Fibroblast of the aortic adventitia (primary cell): ENCODE data around the gene AUTS2. TPM values are rescaled to one million over a fixed set of nuclear protein-coding genes. Genes with fewer than 3 reads are reported as not detected.

Experiments used
- DNase-seq: peaks from one replicate; pipeline ENCODE4 v3.0.0-alpha.2; 2010; ENCODE audit warnings: low read depth
- H3K4me3 ChIP-seq: 2 replicates; pipeline ENCODE4 v1.5.1; 2011; ENCODE audit warnings: low read depth, mild to moderate bottlenecking, control low read depth, low read length, moderate library complexity
- CTCF ChIP-seq: IDR thresholded peaks from 2 replicates; pipeline ENCODE4 v1.5.1; 2011; ENCODE audit warnings: mild to moderate bottlenecking, low read length, control low read depth, inconsistent platforms; ENCODE audit not compliant: insufficient read depth
- total RNA-seq: library from RNA; depleted of rRNA; stranded (reverse); fragments of >200 nt; gene quantifications from 2 replicates; pipeline ENCODE4 v1.2.3, GENCODE V29; 2012; ENCODE audit warnings: low replicate concordance

AUTS2 gene
- total RNA-seq, 1 donor = 10.7 TPM

GRCh38 chr7:70540641-70541040 lies 942.4 kb downstream of the AUTS2 start:
- DNase-seq = no peak
- H3K4me3 ChIP-seq = no peak overlapping the region
- TF ChIP-seq CTCF = no peak

GRCh38 chr7:70542750-70543376 lies 944.6 kb downstream of the AUTS2 start:
- no peak for TF ChIP-seq CTCF
- DNase-seq = no peak

GRCh38 chr7:70544016-70544415 lies 945.7 kb downstream of the AUTS2 start:
- no peak for DNase-seq
- no peak overlapping the region for H3K4me3 ChIP-seq
- TF ChIP-seq CTCF = no peak

More at GRCh38 chr7:70542750-70543376, 944.6 kb downstream of the AUTS2 start:
- no peak overlapping the region for H3K4me3 ChIP-seq

- no peak for DNase-seq
- H3K4me3 ChIP-seq = no peak overlapping the region
- TF ChIP-seq CTCF = no peak
These were observed 946.9 kb downstream of the AUTS2 start for GRCh38 chr7:70545214-70545613.

GRCh38 chr7:70552141-70552540 lies 953.9 kb downstream of the AUTS2 start:
- no peak for DNase-seq
- H3K4me3 ChIP-seq = no peak overlapping the region
- TF ChIP-seq CTCF = no peak

GRCh38 chr7:70553364-70553763 lies 955.1 kb downstream of the AUTS2 start:
- no peak for TF ChIP-seq CTCF
- no peak for DNase-seq
- no peak overlapping the region for H3K4me3 ChIP-seq

GRCh38 chr7:70554646-70555045 lies 956.4 kb downstream of the AUTS2 start:
- no peak for TF ChIP-seq CTCF

More at GRCh38 chr7:70554646-70555045, 956.4 kb downstream of the AUTS2 start:
- no peak for DNase-seq
- H3K4me3 ChIP-seq = no peak overlapping the region
